ENCODE results near the gene PEX16. TPM values are rescaled to one million over a fixed set of nuclear protein-coding genes. Genes with fewer than 3 reads are reported as not detected.
A peak's percentile ranks its signal among the peaks of the same experiment; 100 is the strongest.

The PEX16 gene
- total and polyA plus RNA-seq, 10 donors, result 29.2 to 50.1 (median 34.9) TPM

DNA sequence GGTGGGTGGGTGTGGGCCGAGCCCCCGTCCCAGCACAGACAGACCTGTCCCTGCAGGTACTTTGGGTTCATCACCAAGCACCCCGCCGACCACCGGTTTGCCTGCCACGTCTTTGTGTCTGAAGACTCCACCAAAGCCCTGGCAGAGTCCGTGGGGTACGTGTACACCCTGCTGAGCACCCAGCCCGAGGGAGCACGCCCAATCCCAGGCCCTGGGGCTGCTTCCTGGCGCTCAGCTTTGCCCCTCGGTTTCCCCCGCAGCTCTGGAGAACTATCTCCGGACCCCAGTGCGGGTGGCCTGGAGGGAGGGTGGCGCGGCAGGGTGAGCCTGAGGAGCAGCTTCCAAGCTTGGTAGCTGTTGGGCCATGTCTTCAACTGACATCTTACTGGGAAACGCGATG lies 12.6 kb downstream of the PEX16 start:
- TF ChIP-seq POLR2A (IDR thresholded peaks at IDR 0.05) (no peak), POLR2AphosphoS5 (IDR thresholded peaks at IDR 0.05) (peak in 1 of 3 donors; percentile 50)
- 93 to 95% (median 94%) methylated on average over 12 to 19 of the region's 19 CpGs for WGBS, 5 donors
- no peak for DNase-seq

DNA sequence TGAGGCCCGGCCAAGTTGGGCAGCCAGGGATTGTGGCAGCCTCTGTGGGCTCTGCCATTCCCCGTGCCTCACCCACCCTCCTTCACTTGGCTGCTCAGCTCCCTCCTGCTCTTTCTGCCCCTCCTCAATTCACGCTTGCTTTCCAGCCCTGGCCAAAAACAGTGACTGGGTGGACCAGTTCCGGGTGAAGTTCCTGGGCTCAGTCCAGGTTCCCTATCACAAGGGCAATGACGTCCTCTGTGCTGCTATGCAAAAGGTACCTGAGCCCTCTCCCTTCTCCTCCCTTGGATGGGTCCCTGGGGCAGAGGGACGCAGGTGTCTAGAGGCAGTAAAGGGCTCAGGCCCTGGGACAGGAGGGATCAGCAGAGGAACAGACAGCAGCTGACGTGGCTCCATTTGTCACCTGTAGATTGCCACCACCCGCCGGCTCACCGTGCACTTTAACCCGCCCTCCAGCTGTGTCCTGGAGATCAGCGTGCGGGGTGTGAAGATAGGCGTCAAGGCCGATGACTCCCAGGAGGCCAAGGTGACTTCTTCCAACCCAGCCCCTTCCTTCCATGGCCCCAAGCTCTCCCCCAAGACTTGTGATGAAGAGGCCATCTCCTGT lies 13.3 kb downstream of the PEX16 start:
- DNase-seq, result no peak
- intact Hi-C loops (cut with DNase I; ENCODE audit: low total_unique reads), result no loop called here
- 80 to 91% (median 85%) methylated on average over 15 of the region's 15 CpGs for WGBS, 5 donors
- no peak for TF ChIP-seq POLR2A (IDR thresholded peaks at IDR 0.05)
- TF ChIP-seq, protein P1, sequence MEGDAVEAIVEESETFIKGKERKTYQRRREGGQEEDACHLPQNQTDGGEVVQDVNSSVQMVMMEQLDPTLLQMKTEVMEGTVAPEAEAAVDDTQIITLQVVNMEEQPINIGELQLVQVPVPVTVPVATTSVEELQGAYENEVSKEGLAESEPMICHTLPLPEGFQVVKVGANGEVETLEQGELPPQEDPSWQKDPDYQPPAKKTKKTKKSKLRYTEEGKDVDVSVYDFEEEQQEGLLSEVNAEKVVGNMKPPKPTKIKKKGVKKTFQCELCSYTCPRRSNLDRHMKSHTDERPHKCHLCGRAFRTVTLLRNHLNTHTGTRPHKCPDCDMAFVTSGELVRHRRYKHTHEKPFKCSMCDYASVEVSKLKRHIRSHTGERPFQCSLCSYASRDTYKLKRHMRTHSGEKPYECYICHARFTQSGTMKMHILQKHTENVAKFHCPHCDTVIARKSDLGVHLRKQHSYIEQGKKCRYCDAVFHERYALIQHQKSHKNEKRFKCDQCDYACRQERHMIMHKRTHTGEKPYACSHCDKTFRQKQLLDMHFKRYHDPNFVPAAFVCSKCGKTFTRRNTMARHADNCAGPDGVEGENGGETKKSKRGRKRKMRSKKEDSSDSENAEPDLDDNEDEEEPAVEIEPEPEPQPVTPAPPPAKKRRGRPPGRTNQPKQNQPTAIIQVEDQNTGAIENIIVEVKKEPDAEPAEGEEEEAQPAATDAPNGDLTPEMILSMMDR (IDR thresholded peaks at IDR 0.05 in 8 of 11, conservative IDR thresholded peaks at IDR 0.05 in 3 of 11), result no peak
- no peak for TF ChIP-seq POLR2AphosphoS5 (IDR thresholded peaks at IDR 0.05)
- no peak overlapping the region for H3K4me3 ChIP-seq
- peaks cover 0 to 12% (median 5%) of the 10 kb centered on the region in 6 donors for H3K36me3 ChIP-seq
- H3K27ac ChIP-seq, result no peak overlapping the region
- peaks cover under 1 to 40% (median 20%) of the 10 kb centered on the region in 6 donors for H3K4me1 ChIP-seq
- H3K27me3 ChIP-seq (replicated peaks in 1 of 7), result peaks cover 0 to 19% (median 7%) of the 10 kb centered on the region in 7 donors
- no peaks in the 10 kb centered on the region for H3K9me3 ChIP-seq

More for the DNA sequence above, 12.6 kb downstream of the PEX16 start:
- Histone ChIP-seq H3K9me3 (no peaks in the 10 kb centered on the region), H3K27me3 (replicated peaks in 1 of 7) (peaks cover 0 to 12% (median 3%) of the 10 kb centered on the region in 7 donors), H3K27ac (no peak overlapping the region), H3K4me3 (no peak overlapping the region), H3K36me3 (peaks cover 0 to 18% (median 11%) of the 10 kb centered on the region in 6 donors), H3K4me1 (peaks cover 0 to 36% (median 16%) of the 10 kb centered on the region in 6 donors)
- intact Hi-C loops (cut with DNase I; ENCODE audit: low total_unique reads), result no loop called here

DNA sequence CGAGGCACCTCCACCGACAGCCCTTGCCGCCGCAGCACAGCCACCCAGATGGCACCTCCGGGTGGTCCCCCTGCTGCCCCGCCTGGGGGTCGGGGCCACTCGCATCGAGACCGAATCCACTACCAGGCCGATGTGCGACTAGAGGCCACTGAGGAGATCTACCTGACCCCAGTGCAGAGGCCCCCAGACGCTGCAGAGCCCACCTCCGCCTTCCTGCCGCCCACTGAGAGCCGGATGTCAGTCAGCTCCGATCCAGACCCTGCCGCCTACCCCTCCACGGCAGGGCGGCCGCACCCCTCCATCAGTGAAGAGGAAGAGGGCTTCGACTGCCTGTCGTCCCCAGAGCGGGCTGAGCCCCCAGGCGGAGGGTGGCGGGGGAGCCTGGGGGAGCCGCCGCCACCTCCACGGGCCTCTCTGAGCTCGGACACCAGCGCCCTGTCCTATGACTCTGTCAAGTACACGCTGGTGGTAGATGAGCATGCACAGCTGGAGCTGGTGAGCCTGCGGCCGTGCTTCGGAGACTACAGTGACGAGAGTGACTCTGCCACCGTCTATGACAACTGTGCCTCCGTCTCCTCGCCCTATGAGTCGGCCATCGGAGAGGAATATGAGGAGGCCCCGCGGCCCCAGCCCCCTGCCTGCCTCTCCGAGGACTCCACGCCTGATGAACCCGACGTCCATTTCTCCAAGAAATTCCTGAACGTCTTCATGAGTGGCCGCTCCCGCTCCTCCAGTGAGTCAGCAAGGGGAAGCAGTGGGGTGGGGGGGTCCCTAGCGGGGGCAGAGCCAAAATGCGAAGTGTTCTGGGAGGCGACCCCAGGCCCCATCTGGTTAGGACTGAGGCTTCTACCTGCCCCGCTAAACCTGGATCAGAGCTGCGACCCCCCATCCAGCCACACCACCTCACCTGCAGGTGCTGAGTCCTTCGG lies 15.0 kb downstream of the PEX16 start:
- TF ChIP-seq POLR2A (IDR thresholded peaks at IDR 0.05), result no peak
- peak in 1 of 3 donors; percentile 16 for TF ChIP-seq POLR2AphosphoS5 (IDR thresholded peaks at IDR 0.05)
- TF ChIP-seq, protein P1 (IDR thresholded peaks at IDR 0.05 in 8 of 11, conservative IDR thresholded peaks at IDR 0.05 in 3 of 11), result no peak
- peaks cover 0 to 3% (median 0%) of the 10 kb centered on the region in 6 donors for H3K36me3 ChIP-seq
- 87 to 95% (median 93%) methylated on average over 32 to 56 of the region's 56 CpGs for WGBS, 5 donors
- H3K9me3 ChIP-seq, result no peaks in the 10 kb centered on the region
- no peak for DNase-seq
- no peak overlapping the region for H3K4me3 ChIP-seq
- H3K27ac ChIP-seq, result no peak overlapping the region
- H3K27me3 ChIP-seq (replicated peaks in 1 of 7), result peaks cover 0 to 36% (median 13%) of the 10 kb centered on the region in 7 donors
- H3K4me1 ChIP-seq, result peaks cover 5 to 49% (median 26%) of the 10 kb centered on the region in 6 donors
- intact Hi-C loops (cut with DNase I; ENCODE audit: low total_unique reads), result no loop called here

DNA sequence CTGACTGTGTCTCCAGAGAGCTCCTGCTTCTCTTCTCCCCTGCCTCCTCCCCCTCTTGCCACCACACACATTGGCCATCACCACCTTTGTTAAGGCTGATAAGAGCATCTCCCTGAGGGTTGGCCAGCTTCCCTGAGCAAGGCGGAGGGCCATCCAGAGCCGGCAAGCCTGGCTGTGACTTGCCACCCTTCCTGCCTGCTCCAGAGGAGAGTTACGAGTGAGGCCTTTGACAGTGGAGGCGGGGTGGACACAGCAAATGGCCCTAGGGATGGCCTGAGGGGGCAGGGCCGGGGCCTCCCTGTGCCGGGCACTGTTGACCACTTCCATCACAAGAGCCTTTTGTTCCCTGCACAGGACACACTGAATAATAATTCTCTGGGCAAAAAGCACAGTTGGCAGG lies 16.1 kb downstream of the PEX16 start:
- no peak for DNase-seq
- no peak overlapping the region for H3K4me3 ChIP-seq
- no peaks in the 10 kb centered on the region for H3K9me3 ChIP-seq
- intact Hi-C loops (cut with DNase I; ENCODE audit: low total_unique reads), result no loop called here
- peaks cover 5 to 38% (median 23%) of the 10 kb centered on the region in 6 donors for H3K4me1 ChIP-seq
- no peak for TF ChIP-seq POLR2AphosphoS5 (IDR thresholded peaks at IDR 0.05)
- no peak for TF ChIP-seq POLR2A (IDR thresholded peaks at IDR 0.05)
- TF ChIP-seq, protein P1 (IDR thresholded peaks at IDR 0.05 in 8 of 11, conservative IDR thresholded peaks at IDR 0.05 in 3 of 11), result no peak
- WGBS, 5 donors, result 82 to 87% (median 85%) methylated on average over 5 to 6 of the region's 6 CpGs
- H3K27me3 ChIP-seq (replicated peaks in 1 of 7), result peaks cover 0 to 47% (median 13%) of the 10 kb centered on the region in 7 donors
- H3K27ac ChIP-seq, result no peak overlapping the region
- H3K36me3 ChIP-seq, result peaks cover 0 to 3% (median 0%) of the 10 kb centered on the region in 6 donors

Data from spleen (tissue), 11 donors.